Smooth muscle cell (in vitro differentiated cells): Measurements from ENCODE around the gene MLLT6. TPM values are rescaled to one million over a fixed set of nuclear protein-coding genes. Genes with fewer than 3 reads are reported as not detected.

Experiments
- DNase-seq: peaks from one replicate; lab custom pipeline; 2025; ENCODE audit not compliant: unreplicated experiment; lab: John Stamatoyannopoulos, UW
- H2AFZ ChIP-seq: fragments of 200-600 bp; sonication (generic); 2 replicates; pipeline ENCODE4 v1.6.0; 2016; ENCODE audit warnings: antibody characterized with exemption, low read depth, mild to moderate bottlenecking
- H3F3A ChIP-seq: fragments of 200-600 bp; sonication (generic); 2 replicates; pipeline ENCODE4 v1.6.0; 2017; ENCODE audit warnings: antibody characterized with exemption, low read depth
- H3K27ac ChIP-seq: fragments of 200-600 bp; sonication (generic); 2 replicates; pipeline ENCODE4 v1.5.1; 2016; ENCODE audit warnings: low read depth, mild to moderate bottlenecking
- H3K27me3 ChIP-seq: fragments of 200-600 bp; sonication (generic); 2 replicates; pipeline ENCODE4 v1.6.1; 2016; ENCODE audit warnings: low read depth, mild to moderate bottlenecking
- H3K36me3 ChIP-seq: fragments of 200-600 bp; sonication (generic); 2 replicates; pipeline ENCODE4 v1.5.1; 2016; ENCODE audit warnings: low read depth
- H3K4me1 ChIP-seq: fragments of 200-600 bp; sonication (generic); 2 replicates; pipeline ENCODE4 v1.5.1; 2016; ENCODE audit warnings: low read depth
- H3K4me2 ChIP-seq: fragments of 200-600 bp; sonication (generic); 2 replicates; pipeline ENCODE4 v1.6.0; 2016; ENCODE audit warnings: mild to moderate bottlenecking
- H3K4me3 ChIP-seq: fragments of 200-600 bp; sonication (generic); 2 replicates; pipeline ENCODE4 v1.5.1; 2016; ENCODE audit warnings: mild to moderate bottlenecking
- H3K79me2 ChIP-seq: fragments of 200-600 bp; sonication (generic); 2 replicates; pipeline ENCODE4 v1.6.0; 2016; ENCODE audit warnings: low read depth, mild to moderate bottlenecking
- H3K9ac ChIP-seq: fragments of 200-600 bp; sonication (generic); 2 replicates; pipeline ENCODE4 v1.6.0; 2016; ENCODE audit warnings: low read depth
- H3K9me3 ChIP-seq: fragments of 200-600 bp; sonication (generic); replicated peaks from 2 replicates; pipeline ENCODE4 v1.5.1; 2016; ENCODE audit warnings: low read depth
- H4K20me1 ChIP-seq: fragments of 200-600 bp; sonication (generic); 2 replicates; pipeline ENCODE4 v1.6.0; 2016; ENCODE audit warnings: low read depth
- WGBS: methylation state at CpG from one replicate; pipeline ENCODE4 v1.1.7; 2016; ENCODE audit warnings: low lambda C conversion rate; 5-methylcytosine and 5-hydroxymethylcytosine counted together
- polyA plus RNA-seq: library from polyadenylated mRNA; unstranded; fragments of >200 nt; fragmentation: Nextera tagmentation; extraction: Ambion mirVana; gene quantifications from 2 replicates; pipeline ENCODE4 v1.2.1, GENCODE V29; 2016
- total RNA-seq: library from RNA; depleted of rRNA; stranded (reverse); fragments of >200 nt; gene quantifications from 2 replicates; pipeline ENCODE4 v1.2.3, GENCODE V29; 2014
- TF ChIP-seq, protein P1 (sequence below): fragments of 200-600 bp; sonication (generic); IDR thresholded peaks from 2 replicates; pipeline ENCODE4 v1.5.1; 2017; ENCODE audit warnings: borderline replicate concordance, mild to moderate bottlenecking, antibody characterized with exemption; ENCODE audit not compliant: insufficient read depth, poor library complexity, severe bottlenecking

The MLLT6 gene
- total and polyA plus RNA-seq, 2 experiments from 2014 or later, result 4.6 to 11.2 TPM

GRCh38 chr17:38746004-38746848 is 41.2 kb downstream of the MLLT6 start:
- TF ChIP-seq, protein P1, sequence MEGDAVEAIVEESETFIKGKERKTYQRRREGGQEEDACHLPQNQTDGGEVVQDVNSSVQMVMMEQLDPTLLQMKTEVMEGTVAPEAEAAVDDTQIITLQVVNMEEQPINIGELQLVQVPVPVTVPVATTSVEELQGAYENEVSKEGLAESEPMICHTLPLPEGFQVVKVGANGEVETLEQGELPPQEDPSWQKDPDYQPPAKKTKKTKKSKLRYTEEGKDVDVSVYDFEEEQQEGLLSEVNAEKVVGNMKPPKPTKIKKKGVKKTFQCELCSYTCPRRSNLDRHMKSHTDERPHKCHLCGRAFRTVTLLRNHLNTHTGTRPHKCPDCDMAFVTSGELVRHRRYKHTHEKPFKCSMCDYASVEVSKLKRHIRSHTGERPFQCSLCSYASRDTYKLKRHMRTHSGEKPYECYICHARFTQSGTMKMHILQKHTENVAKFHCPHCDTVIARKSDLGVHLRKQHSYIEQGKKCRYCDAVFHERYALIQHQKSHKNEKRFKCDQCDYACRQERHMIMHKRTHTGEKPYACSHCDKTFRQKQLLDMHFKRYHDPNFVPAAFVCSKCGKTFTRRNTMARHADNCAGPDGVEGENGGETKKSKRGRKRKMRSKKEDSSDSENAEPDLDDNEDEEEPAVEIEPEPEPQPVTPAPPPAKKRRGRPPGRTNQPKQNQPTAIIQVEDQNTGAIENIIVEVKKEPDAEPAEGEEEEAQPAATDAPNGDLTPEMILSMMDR, result no peak
- Histone ChIP-seq H3K9me3 (no peaks in the 10 kb centered on the region), H2AFZ (no peak overlapping the region), H3K4me3 (peak overlapping the region; percentile 72), H3K79me2 (peaks cover 68% of the 10 kb centered on the region), H4K20me1 (peaks cover 61% of the 10 kb centered on the region), H3K27ac (no peak overlapping the region), H3K9ac (peak overlapping the region; percentile 86), H3K4me1 (peaks cover 22% of the 10 kb centered on the region), H3K36me3 (no peaks in the 10 kb centered on the region), H3K27me3 (peaks cover 6% of the 10 kb centered on the region), H3F3A (peaks cover 11% of the 10 kb centered on the region), H3K4me2 (peak overlapping the region; percentile 98)
- 54% methylated on average over 8 of the region's 8 CpGs for WGBS
- no peak for DNase-seq

GRCh38 chr17:38746849-38747462 is 41.9 kb downstream of the MLLT6 start:
- H3K4me2 ChIP-seq, result peak overlapping the region; percentile 98
- H2AFZ ChIP-seq, result no peak overlapping the region
- H3K9me3 ChIP-seq, result no peaks in the 10 kb centered on the region
- DNase-seq, result no peak
- peak overlapping the region; percentile 86 for H3K9ac ChIP-seq
- H3F3A ChIP-seq, result peaks cover 11% of the 10 kb centered on the region
- H3K36me3 ChIP-seq, result no peaks in the 10 kb centered on the region
- peaks cover 61% of the 10 kb centered on the region for H3K79me2 ChIP-seq
- no peak overlapping the region for H3K27ac ChIP-seq
- H4K20me1 ChIP-seq, result peaks cover 54% of the 10 kb centered on the region
- TF ChIP-seq, protein P1, result no peak
- H3K4me3 ChIP-seq, result peak overlapping the region; percentile 72
- H3K27me3 ChIP-seq, result peaks cover 6% of the 10 kb centered on the region
- peaks cover 22% of the 10 kb centered on the region for H3K4me1 ChIP-seq
- WGBS, result 6% methylated on average over 17 of the region's 21 CpGs

- no peaks in the 10 kb centered on the region for H3K36me3 ChIP-seq
- peaks cover 54% of the 10 kb centered on the region for H3K79me2 ChIP-seq
- H4K20me1 ChIP-seq, result peaks cover 47% of the 10 kb centered on the region
- H3K4me1 ChIP-seq, result peaks cover 22% of the 10 kb centered on the region
- peaks cover 6% of the 10 kb centered on the region for H3K27me3 ChIP-seq
- H3K9ac ChIP-seq, result peak overlapping the region; percentile 86
- peak overlapping the region; percentile 85 for H2AFZ ChIP-seq
- WGBS, result under 1% methylated on average over 50 of the region's 64 CpGs
- peaks cover 11% of the 10 kb centered on the region for H3F3A ChIP-seq
- TF ChIP-seq, protein P1, result no peak
- peak; percentile 36 for DNase-seq
- peak overlapping the region; percentile 72 for H3K4me3 ChIP-seq
- H3K27ac ChIP-seq, result no peak overlapping the region
- H3K4me2 ChIP-seq, result peak overlapping the region; percentile 98
- no peaks in the 10 kb centered on the region for H3K9me3 ChIP-seq
Observed at GRCh38 chr17:38747463-38748148, 42.5 kb downstream of the MLLT6 start.
